H9 (cell line): ENCODE results near the gene DOCK9. TPM values are rescaled to one million over a fixed set of nuclear protein-coding genes. Genes with fewer than 3 reads are reported as not detected.

Experiments
- DNase-seq: peaks from one replicate; pipeline ENCODE4 v3.0.0-alpha.2; 2017
- H2AFZ ChIP-seq: one replicate; pipeline ENCODE4 v1.6.1; 2013; ENCODE audit warnings: mild to moderate bottlenecking, low read length, control low read depth, moderate library complexity
- H2AK5ac ChIP-seq: 2 replicates; pipeline ENCODE4 v1.6.1; 2013; ENCODE audit warnings: low read length, control low read depth, mixed read lengths; ENCODE audit not compliant: insufficient read length
- H2BK120ac ChIP-seq: one replicate; pipeline ENCODE4 v1.6.1; 2013; ENCODE audit warnings: low read depth, mild to moderate bottlenecking, low read length, control low read depth, inconsistent platforms; ENCODE audit not compliant: poor library complexity, severe bottlenecking
- H2BK12ac ChIP-seq: 2 replicates; pipeline ENCODE4 v1.6.1; 2013; ENCODE audit warnings: low read length, control low read depth, mixed read lengths, low read depth; ENCODE audit not compliant: insufficient read length
- H2BK15ac ChIP-seq: 2 replicates; pipeline ENCODE4 v1.6.1; 2013; ENCODE audit warnings: low read depth, low read length, control low read depth
- H2BK20ac ChIP-seq: one replicate; pipeline ENCODE4 v1.6.1; 2013; ENCODE audit warnings: low read depth, mild to moderate bottlenecking, low read length, control low read depth, inconsistent platforms; ENCODE audit not compliant: poor library complexity, severe bottlenecking
- H2BK5ac ChIP-seq: 2 replicates; pipeline ENCODE4 v1.6.1; 2013; ENCODE audit warnings: low read length, control low read depth, mixed read lengths; ENCODE audit not compliant: insufficient read length
- H3K14ac ChIP-seq: 2 replicates; pipeline ENCODE4 v1.6.1; 2013; ENCODE audit warnings: low read length, control low read depth; ENCODE audit not compliant: insufficient read depth
- H3K18ac ChIP-seq: 2 replicates; pipeline ENCODE4 v1.6.1; 2013; ENCODE audit warnings: low read depth, mild to moderate bottlenecking, mixed read lengths, low read length, control low read depth; ENCODE audit not compliant: insufficient read length
- H3K23ac ChIP-seq: 2 replicates; pipeline ENCODE4 v1.6.1; 2013; ENCODE audit warnings: low read length, control low read depth, mixed read lengths, low read depth; ENCODE audit not compliant: insufficient read length
- H3K23me2 ChIP-seq: 2 replicates; pipeline ENCODE4 v1.6.1; 2013; ENCODE audit warnings: low read depth, mild to moderate bottlenecking, mixed read lengths, low read length, control low read depth; ENCODE audit not compliant: insufficient read length, poor library complexity, severe bottlenecking
- H3K27ac ChIP-seq: 2 replicates; pipeline ENCODE4 v1.5.1; 2013; ENCODE audit warnings: low read length, control low read depth, mixed read lengths, low read depth; ENCODE audit not compliant: insufficient read length
- H3K27me3 ChIP-seq: 2 replicates; pipeline ENCODE4 v1.6.1; 2013; ENCODE audit warnings: low read length, control low read depth, inconsistent platforms; ENCODE audit not compliant: insufficient read depth
- H3K4ac ChIP-seq: 2 replicates; pipeline ENCODE4 v1.6.1; 2013; ENCODE audit warnings: low read depth, mild to moderate bottlenecking, control low read depth, inconsistent platforms, low read length, moderate library complexity
- H3K4me1 ChIP-seq: 2 replicates; pipeline ENCODE4 v1.6.1; 2013; ENCODE audit warnings: low read length, control low read depth, inconsistent platforms; ENCODE audit not compliant: insufficient read depth
- H3K4me2 ChIP-seq: 2 replicates; pipeline ENCODE4 v1.6.1; 2013; ENCODE audit warnings: low read length, control low read depth, mixed read lengths; ENCODE audit not compliant: insufficient read length, insufficient read depth
- H3K56ac ChIP-seq: 2 replicates; pipeline ENCODE4 v1.6.1; 2013; ENCODE audit warnings: low read depth, mild to moderate bottlenecking, mixed read lengths, low read length, control low read depth; ENCODE audit not compliant: insufficient read length
- H3K79me1 ChIP-seq: 2 replicates; pipeline ENCODE4 v1.6.1; 2013; ENCODE audit warnings: low read depth, mild to moderate bottlenecking, moderate library complexity, low read length, control low read depth, inconsistent platforms; ENCODE audit not compliant: insufficient read depth, poor library complexity, severe bottlenecking
- H3K79me2 ChIP-seq: 2 replicates; pipeline ENCODE4 v1.6.1; 2013; ENCODE audit warnings: low read length, control low read depth, inconsistent platforms; ENCODE audit not compliant: insufficient read depth
- H3K9ac ChIP-seq: 2 replicates; pipeline ENCODE4 v1.6.1; 2013; ENCODE audit warnings: low read length, control low read depth, mixed read lengths; ENCODE audit not compliant: insufficient read length; ENCODE audit errors: extremely low read depth
- H3K9me3 ChIP-seq: one replicate; pipeline ENCODE4 v1.6.1; 2013; ENCODE audit warnings: low read depth, low read length, inconsistent platforms; ENCODE audit not compliant: control insufficient read depth
- H3T11ph ChIP-seq: one replicate; pipeline ENCODE4 v1.6.1; 2013; ENCODE audit warnings: mild to moderate bottlenecking, low read length, control low read depth, inconsistent platforms
- H4K20me1 ChIP-seq: one replicate; pipeline ENCODE4 v1.6.1; 2013; ENCODE audit not compliant: control insufficient read depth, insufficient read length, insufficient read depth
- H4K5ac ChIP-seq: 2 replicates; pipeline ENCODE4 v1.6.1; 2013; ENCODE audit warnings: low read depth, mild to moderate bottlenecking, mixed read lengths, low read length, control low read depth; ENCODE audit not compliant: insufficient read length
- H4K8ac ChIP-seq: replicated peaks from 2 replicates; pipeline ENCODE4 v1.6.1; 2013; ENCODE audit warnings: low read length, control low read depth, mixed read lengths, low read depth; ENCODE audit not compliant: insufficient read length
- H4K91ac ChIP-seq: 2 replicates; pipeline ENCODE4 v1.6.1; 2013; ENCODE audit warnings: low read depth, mild to moderate bottlenecking, moderate library complexity, mixed read lengths, low read length, control low read depth; ENCODE audit not compliant: insufficient read length
- H3K27ac Mint-ChIP-seq, 3 experiments: 2 replicates in 2 of 3; 3 replicates in 1 of 3; pipeline ENCODE4 v1.8.0; 2020 to 2021; ENCODE audit warnings: mixed read lengths in 3 of 3, mild to moderate bottlenecking in 1 of 3, moderate library complexity in 1 of 3
- H3K27me3 Mint-ChIP-seq: 2 replicates; pipeline ENCODE4 v1.8.0; 2021; ENCODE audit warnings: low read depth, mild to moderate bottlenecking, moderate library complexity, mixed read lengths
- H3K36me3 Mint-ChIP-seq, 3 experiments: 2 replicates in 2 of 3; 3 replicates in 1 of 3; pipeline ENCODE4 v1.8.0; 2020 to 2021; ENCODE audit warnings: low read depth in 3 of 3, mixed read lengths in 3 of 3; ENCODE audit not compliant: insufficient read depth in 1 of 3
- H3K4me1 Mint-ChIP-seq, 2 experiments: 2 replicates each; pipeline ENCODE4 v1.8.0; 2020; ENCODE audit warnings: mixed read lengths in 2 of 2
- H3K4me3 Mint-ChIP-seq, 2 experiments: 2 replicates in 1 of 2; 3 replicates in 1 of 2; pipeline ENCODE4 v1.8.0; 2020 to 2021; ENCODE audit warnings: mild to moderate bottlenecking in 2 of 2, mixed read lengths in 2 of 2, moderate library complexity in 1 of 2
- H3K9me3 Mint-ChIP-seq, 2 experiments: 2 replicates in 1 of 2; 3 replicates in 1 of 2; pipeline ENCODE4 v1.8.0; 2020; ENCODE audit warnings: mild to moderate bottlenecking in 2 of 2, mixed read lengths in 2 of 2, moderate library complexity in 1 of 2
- WGBS: extraction: QIAGEN DNeasy Blood & Tissue Kit; methylation state at CpG from one replicate; pipeline ENCODE4 v1.1.7; 2013; ENCODE audit warnings: missing lambda C conversion rate, low lambda C conversion rate, mixed read lengths; ENCODE audit not compliant: insufficient read length; ENCODE audit errors: extremely low coverage; 5-methylcytosine and 5-hydroxymethylcytosine counted together
- total RNA-seq: library from RNA; stranded (reverse); gene quantifications from 2 replicates; pipeline ENCODE4 v1.2.1, GENCODE V29; 2021
- TF ChIP-seq, protein P1 (sequence below): fragments of 200-600 bp; sonication (generic); conservative IDR thresholded peaks from 3 replicates; pipeline ENCODE4 v1.8.0; 2021; ENCODE audit warnings: antibody characterized with exemption, mild to moderate bottlenecking

Gene DOCK9
- total RNA-seq, 1 experiment from 2014 or later: 23.0 TPM

- no peak overlapping the region for H2BK12ac ChIP-seq
- no peaks in the 10 kb centered on the region for H3K79me2 ChIP-seq
- no peaks in the 10 kb centered on the region for H3K9me3 ChIP-seq
- H2BK5ac ChIP-seq: no peak overlapping the region
- H3T11ph ChIP-seq: no peak overlapping the region
- no peak overlapping the region for H3K4me2 ChIP-seq
- DNase-seq: no peak
- H3K23me2 ChIP-seq: no peaks in the 10 kb centered on the region
- H3K9ac ChIP-seq: no peak overlapping the region
- peaks cover 4% of the 10 kb centered on the region; the same call in 1 of the 2 replicates for H3K4me1 ChIP-seq
- no peak overlapping the region for H3K4me3 Mint-ChIP-seq
- H3K27me3 ChIP-seq: no peaks in the 10 kb centered on the region
- H4K5ac ChIP-seq: no peak overlapping the region
- no peak overlapping the region for H2BK20ac ChIP-seq
- no peak overlapping the region for H2BK15ac ChIP-seq
- H2AFZ ChIP-seq: no peak overlapping the region
- H3K4me1 Mint-ChIP-seq: peaks cover 18 to 26% of the 10 kb centered on the region in 2 experiments
- TF ChIP-seq, protein P1, sequence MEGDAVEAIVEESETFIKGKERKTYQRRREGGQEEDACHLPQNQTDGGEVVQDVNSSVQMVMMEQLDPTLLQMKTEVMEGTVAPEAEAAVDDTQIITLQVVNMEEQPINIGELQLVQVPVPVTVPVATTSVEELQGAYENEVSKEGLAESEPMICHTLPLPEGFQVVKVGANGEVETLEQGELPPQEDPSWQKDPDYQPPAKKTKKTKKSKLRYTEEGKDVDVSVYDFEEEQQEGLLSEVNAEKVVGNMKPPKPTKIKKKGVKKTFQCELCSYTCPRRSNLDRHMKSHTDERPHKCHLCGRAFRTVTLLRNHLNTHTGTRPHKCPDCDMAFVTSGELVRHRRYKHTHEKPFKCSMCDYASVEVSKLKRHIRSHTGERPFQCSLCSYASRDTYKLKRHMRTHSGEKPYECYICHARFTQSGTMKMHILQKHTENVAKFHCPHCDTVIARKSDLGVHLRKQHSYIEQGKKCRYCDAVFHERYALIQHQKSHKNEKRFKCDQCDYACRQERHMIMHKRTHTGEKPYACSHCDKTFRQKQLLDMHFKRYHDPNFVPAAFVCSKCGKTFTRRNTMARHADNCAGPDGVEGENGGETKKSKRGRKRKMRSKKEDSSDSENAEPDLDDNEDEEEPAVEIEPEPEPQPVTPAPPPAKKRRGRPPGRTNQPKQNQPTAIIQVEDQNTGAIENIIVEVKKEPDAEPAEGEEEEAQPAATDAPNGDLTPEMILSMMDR: no peak
- H3K18ac ChIP-seq: no peak overlapping the region
- H2BK120ac ChIP-seq: no peak overlapping the region
- H3K14ac ChIP-seq: no peak overlapping the region
- no peak overlapping the region for H3K23ac ChIP-seq
- no peak overlapping the region for H3K27ac ChIP-seq
- H4K20me1 ChIP-seq: no peaks in the 10 kb centered on the region
- WGBS: no CpG with 5 or more reads among the region's 7 CpGs
- H4K8ac ChIP-seq: no peak overlapping the region
- H3K4ac ChIP-seq: no peak overlapping the region
- H3K79me1 ChIP-seq: no peaks in the 10 kb centered on the region
- H3K27me3 Mint-ChIP-seq: no peaks in the 10 kb centered on the region; the same call in 1 of the 2 replicates
- no peak overlapping the region for H2AK5ac ChIP-seq
- no peaks in the 10 kb centered on the region for H3K9me3 Mint-ChIP-seq
- H4K91ac ChIP-seq: no peak overlapping the region
- H3K36me3 Mint-ChIP-seq: peaks cover 0 to 2% (median 0%) of the 10 kb centered on the region in 3 experiments; a peak in 1 of 7 replicates
- H3K56ac ChIP-seq: no peak overlapping the region
- H3K27ac Mint-ChIP-seq: no peak overlapping the region; a peak in 1 of 7 replicates
Observed at GRCh38 chr13:98803111-98803561, 174.7 kb downstream of the DOCK9 start.
